Esophagus muscularis mucosa (tissue), 3 donors: ENCODE data around the gene KPNA6.

Experiments used
- EP300 ChIP-seq: sonication (generic); formaldehyde crosslinking; IDR thresholded peaks from one replicate; pipeline ENCODE4 v1.6.1; 2017; ENCODE audit warnings: antibody characterized with exemption
- TF ChIP-seq, protein P1 (sequence below), 3 experiments: fragments of 200-600 bp in 2 of 3; fragments of 450-650 bp in 1 of 3; sonication (generic) in 2 of 3; IDR thresholded peaks; one replicate each; pipeline ENCODE4 v1.5.1; 2017 to 2019; ENCODE audit warnings: antibody characterized with exemption in 3 of 3, mild to moderate bottlenecking in 2 of 3, moderate library complexity in 1 of 3

DNA sequence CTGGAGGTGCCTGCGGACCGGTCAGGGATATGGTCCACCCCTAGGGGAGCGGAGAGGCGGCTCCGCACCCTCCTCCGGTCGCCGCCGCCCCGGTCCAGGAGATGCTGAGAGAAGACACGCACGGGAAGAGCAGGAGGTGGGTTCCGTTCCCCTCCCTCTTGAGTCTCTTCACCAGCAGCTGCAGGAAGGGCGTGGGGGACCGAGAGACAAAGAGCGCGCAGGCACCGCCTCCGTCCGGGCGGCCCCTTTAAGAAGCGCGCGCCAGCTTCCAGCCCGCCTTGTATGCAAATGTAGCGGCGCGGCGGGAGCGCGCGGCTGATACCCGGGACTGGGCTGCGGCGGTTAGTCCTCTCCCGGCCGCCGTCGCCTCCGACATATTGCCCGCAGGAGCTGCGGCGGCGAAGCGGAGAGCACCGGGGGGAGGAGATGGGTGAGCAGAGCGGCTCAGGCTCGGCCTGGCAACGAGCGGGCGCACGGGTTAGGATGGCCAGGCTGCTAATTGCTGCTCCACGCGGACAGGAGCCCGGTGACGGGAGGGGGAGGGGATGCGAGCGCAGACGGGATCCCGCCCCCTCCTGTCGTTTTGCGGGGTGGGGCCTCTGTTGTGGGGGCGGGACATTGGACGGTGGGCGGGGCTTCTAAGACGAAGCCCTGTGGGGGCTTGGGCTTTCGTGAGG is 35.1 kb upstream of the KPNA6 start, which contains the start of gene TMEM39B:
- TF ChIP-seq, protein P1, sequence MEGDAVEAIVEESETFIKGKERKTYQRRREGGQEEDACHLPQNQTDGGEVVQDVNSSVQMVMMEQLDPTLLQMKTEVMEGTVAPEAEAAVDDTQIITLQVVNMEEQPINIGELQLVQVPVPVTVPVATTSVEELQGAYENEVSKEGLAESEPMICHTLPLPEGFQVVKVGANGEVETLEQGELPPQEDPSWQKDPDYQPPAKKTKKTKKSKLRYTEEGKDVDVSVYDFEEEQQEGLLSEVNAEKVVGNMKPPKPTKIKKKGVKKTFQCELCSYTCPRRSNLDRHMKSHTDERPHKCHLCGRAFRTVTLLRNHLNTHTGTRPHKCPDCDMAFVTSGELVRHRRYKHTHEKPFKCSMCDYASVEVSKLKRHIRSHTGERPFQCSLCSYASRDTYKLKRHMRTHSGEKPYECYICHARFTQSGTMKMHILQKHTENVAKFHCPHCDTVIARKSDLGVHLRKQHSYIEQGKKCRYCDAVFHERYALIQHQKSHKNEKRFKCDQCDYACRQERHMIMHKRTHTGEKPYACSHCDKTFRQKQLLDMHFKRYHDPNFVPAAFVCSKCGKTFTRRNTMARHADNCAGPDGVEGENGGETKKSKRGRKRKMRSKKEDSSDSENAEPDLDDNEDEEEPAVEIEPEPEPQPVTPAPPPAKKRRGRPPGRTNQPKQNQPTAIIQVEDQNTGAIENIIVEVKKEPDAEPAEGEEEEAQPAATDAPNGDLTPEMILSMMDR (IDR thresholded peaks at IDR 0.05): peak in 2 of 3 experiments; percentile 26
- no peak for TF ChIP-seq EP300
